Fibroblast of lung (primary cell): ENCODE measurements around the gene PRKCH.

ENCODE experiments used
- CTCF ChIP-seq, 2 donors: IDR thresholded peaks in 1 of 2; conservative IDR thresholded peaks in 1 of 2; 1 replicate in 1 of 2; 2 replicates in 1 of 2; pipeline ENCODE4 v1.5.1; 2011 to 2012; ENCODE audit warnings: low read length in 2 of 2, control low read depth in 1 of 2, inconsistent platforms in 1 of 2, low read depth in 1 of 2, mild to moderate bottlenecking in 1 of 2
- EZH2 ChIP-seq: IDR thresholded peaks from 2 replicates; pipeline ENCODE4 v1.5.1; 2012; ENCODE audit warnings: low read length, control low read depth, mild to moderate bottlenecking; ENCODE audit errors: missing control alignments

- TF ChIP-seq CTCF (conservative IDR thresholded peaks at IDR 0.05 in 1 of 2, IDR thresholded peaks at IDR 0.05 in 1 of 2; ENCODE audit: low read depth in 1 of 2, low read length in 2 of 2) (no peak), EZH2 (no peak)
Observed at GRCh38 chr14:61571917-61572316, 250.5 kb downstream of the PRKCH start.
